Left lobe of liver (tissue), 2 donors: ENCODE data around the gene WDR41. TPM values are rescaled to one million over a fixed set of nuclear protein-coding genes. Genes with fewer than 3 reads are reported as not detected.
"Not testable (repeated sequence)": the region's sequence is repeated elsewhere in the genome, so short reads cannot be mapped to it uniquely, and the experiment has no call there.

Experiments used
- ATAC-seq: fragments of 200-7000 bp; cut with Tn5 transposase; one replicate; pipeline ENCODE4 v1.9.1; 2020; ENCODE audit warnings: mild to moderate bottlenecking, moderate library complexity
- DNase-seq: peaks from one replicate; pipeline ENCODE4 v3.0.0-alpha.2; 2020; ENCODE audit warnings: low spot score
- total RNA-seq: library from RNA; stranded (reverse); gene quantifications from one replicate; pipeline ENCODE4 v1.2.1, GENCODE V29; 2021
- donor health status: DM: no; HTN: no; CAD: no; lungs with moderate emphysema.
- donor health status: DM: no; HTN: yes; CAD: no.

The WDR41 gene
- total RNA-seq, 1 donor from 2014 or later: 14.5 TPM

DNA sequence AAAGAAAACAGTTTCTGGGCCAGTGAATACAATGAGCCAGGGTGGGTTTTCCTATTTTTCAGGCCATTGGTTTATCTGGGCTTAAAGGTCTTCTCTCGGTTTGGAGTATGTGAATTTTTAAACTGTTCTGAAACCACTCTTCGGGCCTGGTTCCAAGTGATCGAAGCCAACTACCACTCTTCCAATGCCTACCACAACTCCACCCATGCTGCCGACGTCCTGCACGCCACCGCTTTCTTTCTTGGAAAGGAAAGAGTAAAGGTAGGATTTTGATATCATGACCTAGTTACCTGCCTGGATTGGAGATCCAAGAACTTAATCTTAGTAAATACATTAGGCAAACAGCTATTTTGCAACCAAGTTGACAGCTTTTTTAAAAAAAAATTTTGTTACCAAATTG, 79.1 kb downstream of the WDR41 start:
- ATAC-seq (peak; percentile 89), DNase-seq (peak; percentile 79)

GRCh38 chr5:77409870-77410621, 82.1 kb downstream of the WDR41 start:
- DNase-seq (no peak), ATAC-seq (no peak)

GRCh38 chr5:77407152-77407551, 85.0 kb downstream of the WDR41 start:
- ATAC-seq: no peak
- no peak for DNase-seq

- ATAC-seq (no peak), DNase-seq (no peak)
Measured at GRCh38 chr5:77402796-77403195, 89.3 kb downstream of the WDR41 start.

DNA sequence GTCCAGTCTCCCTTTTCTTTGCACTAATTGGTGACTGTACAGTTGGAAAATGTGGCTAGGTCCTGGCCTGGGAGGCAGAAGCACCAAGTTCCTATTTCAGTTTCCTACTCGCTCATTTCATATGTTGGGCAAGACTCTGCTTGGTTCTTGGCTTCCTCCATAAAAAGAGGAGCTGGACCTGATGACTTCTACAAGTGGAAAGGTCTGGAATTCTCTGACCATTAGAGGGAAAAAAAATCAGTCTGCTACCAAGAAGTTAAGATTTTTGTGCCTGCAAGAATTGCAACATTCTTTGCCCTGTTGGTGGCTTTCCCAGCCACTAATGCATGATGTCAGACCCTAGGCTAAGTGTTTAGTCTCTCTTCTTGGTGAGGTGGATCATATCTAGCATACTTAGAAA, 91.5 kb downstream of the WDR41 start:
- DNase-seq: no peak
- peak; percentile 56 for ATAC-seq

DNA sequence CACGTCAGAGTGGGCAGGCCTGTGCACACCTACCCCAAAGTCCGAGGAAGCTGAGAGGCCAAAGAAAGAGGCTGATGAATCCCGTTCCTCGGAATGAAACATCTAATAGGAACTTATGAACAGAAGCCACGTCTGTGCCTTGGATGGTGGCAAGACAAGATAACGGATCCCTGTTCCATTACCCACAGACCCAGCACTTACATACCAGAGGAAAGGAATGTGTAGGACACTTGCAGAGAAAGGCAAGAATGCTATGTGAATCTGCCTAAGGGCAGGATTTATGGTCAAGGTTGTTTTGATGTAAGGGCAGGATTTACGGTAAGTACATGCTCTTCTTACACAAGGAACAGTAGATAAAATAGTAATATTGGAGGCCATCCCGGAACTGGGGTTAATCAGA, 93.2 kb downstream of the WDR41 start:
- no peak for DNase-seq
- no peak for ATAC-seq

- no peak for ATAC-seq
Measured at GRCh38 chr5:77398458-77398857, 93.7 kb downstream of the WDR41 start.

DNA sequence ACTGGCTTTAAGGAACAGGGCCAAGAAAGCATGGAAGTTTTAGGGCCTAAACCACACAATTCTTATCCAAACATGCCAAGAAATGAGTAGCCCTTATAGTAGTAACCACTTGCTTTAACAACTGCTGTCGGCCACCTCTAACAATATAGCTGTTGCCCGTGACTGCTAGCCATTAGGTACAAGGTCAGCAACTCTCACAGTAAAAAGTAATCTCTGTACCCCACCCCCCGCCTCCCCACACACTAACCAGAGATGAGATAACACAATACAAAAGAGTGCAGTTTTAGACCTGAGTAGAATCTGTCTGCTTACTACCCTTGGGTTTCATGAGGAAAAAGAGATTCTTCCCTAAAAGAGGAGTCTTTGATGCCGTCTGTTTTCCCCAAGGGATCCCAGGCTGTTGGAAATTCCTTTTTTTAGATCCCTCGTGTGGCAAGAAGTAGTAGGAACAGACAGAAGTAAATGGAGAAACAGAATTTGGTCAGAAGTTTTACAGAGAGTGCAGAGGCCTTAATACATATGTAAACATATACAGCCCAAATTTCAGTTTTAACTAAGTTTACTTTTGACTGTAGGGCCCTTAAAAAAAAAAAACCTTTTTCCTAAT, 94.3 kb downstream of the WDR41 start:
- no peak for DNase-seq
- no peak for ATAC-seq

More at GRCh38 chr5:77398458-77398857, 93.7 kb downstream of the WDR41 start:
- no peak for DNase-seq

DNA sequence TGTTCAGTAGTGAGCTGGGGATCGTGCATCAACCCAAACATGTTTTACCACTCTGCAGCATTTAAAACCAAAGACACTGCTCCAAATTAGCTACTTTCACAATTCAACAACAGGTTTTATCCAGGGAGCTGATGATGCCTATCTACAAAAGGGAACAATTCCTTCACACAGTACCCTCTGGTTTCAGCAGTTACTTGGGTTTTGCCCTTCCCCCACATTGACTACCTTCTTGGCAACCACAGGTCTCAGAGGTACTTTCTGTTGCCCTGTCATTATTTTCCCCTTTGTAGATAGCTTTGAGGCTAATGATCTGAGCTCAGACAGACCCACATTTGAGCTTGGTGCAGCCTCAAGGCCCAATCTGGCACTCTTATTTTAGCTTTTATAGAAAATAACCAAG, 96.1 kb downstream of the WDR41 start:
- DNase-seq (no peak), ATAC-seq (no peak)

- ATAC-seq (peak; percentile 55), DNase-seq (no peak)
Measured at GRCh38 chr5:77394064-77394715, 97.9 kb downstream of the WDR41 start.

DNA sequence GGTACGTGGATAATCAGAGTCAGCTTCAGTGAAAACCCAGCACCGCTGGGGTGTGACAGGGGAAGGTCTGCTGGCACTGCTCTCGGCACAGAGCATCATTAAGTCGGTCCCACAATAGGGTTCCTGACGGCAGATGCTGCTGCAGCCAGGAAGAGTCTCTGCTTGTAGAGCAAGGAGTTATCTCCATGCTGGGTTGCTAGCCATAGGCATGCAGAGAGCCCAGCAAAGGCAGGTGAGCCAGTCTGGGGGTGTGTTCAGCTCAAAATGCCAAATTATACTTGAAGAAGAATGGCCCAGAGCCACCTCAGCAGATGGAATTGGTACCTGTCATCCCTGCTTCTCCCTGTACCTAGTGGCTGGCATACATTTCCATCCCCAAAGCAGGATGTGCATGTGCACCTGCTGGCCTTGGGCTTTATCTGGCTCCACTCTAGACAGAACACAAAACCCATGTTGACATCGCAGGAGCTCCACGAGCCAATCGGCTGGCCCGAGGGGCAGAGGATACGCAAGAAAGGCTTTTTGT, 100.8 kb downstream of the WDR41 start:
- DNase-seq (no peak), ATAC-seq (peak; percentile 24)

DNA sequence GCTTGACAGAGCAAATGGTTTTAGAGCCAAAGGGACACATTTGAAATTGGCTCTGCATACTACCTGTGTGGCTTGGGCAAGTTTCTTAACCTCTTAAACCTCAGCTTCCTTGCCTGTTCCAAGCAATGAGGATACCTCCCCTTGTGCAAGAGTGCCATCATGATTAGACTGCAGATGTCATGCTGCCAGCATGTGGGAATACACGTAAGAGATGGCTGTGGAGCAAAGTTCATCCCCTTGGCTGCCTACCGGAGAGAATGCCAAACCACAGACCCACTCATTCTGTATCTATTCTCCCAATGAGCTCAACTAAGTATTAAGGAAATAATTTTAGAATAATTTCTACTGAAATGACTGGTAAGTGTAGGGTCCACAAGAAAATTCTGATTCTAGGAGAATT, 101.3 kb downstream of the WDR41 start:
- peak; percentile 89 for ATAC-seq

GRCh38 chr5:77390221-77390620, 101.9 kb downstream of the WDR41 start:
- peak; percentile 8 for ATAC-seq
- no peak for DNase-seq

More for the DNA sequence above, 101.3 kb downstream of the WDR41 start:
- peak; percentile 79 for DNase-seq

DNA sequence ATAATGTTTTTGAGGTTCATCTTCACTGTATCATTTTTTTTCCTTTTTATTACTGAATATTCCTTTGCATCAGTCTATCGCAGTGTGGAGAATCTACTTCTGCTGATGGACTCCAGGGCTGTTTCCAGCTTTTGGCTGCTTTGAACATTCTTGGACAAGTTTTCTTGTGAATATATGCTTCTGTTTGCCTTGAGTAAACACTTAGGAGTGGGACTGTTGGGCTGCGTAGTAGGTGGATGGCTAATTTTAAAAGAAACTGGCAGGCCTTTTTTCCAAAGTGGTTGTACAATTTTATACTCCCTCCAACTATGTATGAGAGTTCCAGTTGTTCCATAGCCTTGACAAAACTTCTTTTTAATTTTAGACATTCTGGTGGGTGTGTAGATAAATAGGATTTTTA, 102.4 kb downstream of the WDR41 start:
- DNase-seq: no peak
- no peak for ATAC-seq

- DNase-seq, ATAC-seq: not testable (repeated sequence)
Measured at GRCh38 chr5:77386340-77386739, 105.8 kb downstream of the WDR41 start.

DNA sequence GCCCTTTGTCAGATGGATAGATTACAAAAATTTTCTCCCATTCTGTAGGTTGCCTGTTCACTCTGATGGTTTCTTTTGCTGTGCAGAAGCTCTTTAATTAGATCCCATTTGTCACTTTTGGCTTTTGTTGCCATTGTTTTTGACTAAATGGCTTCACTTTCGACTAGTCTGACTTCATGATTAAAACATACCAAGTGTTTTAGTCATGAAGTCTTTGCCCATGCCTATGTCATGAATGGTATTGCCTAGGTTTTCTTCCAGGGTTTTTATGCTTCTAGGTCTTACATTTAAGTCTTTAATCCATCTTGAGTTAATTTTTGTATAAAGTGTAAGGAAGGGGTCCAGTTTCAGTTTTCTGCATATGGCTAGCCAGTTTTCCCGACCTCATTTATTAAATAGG, 108.8 kb downstream of the WDR41 start:
- not testable (repeated sequence) for DNase-seq, ATAC-seq

Other genes starting within 250 kb of the WDR41 start
- gene OTP, start 146.4 kb upstream of the WDR41 start, total RNA-seq: not detected